OCI-LY7 (cell line): ENCODE results near the gene DPF3. TPM values are rescaled to one million over a fixed set of nuclear protein-coding genes. Genes with fewer than 3 reads are reported as not detected.

Experiments
- BruUV-seq: library from RNA; stranded (reverse); fragments of 400-500 nt; replicated peaks from 2 replicates; lab custom pipeline; 2021; lab: Mats Ljungman, UMichigan
- CTCF ChIA-PET: fragments of 300-600 bp; sonication (Branson Sonifier 250); formaldehyde crosslinking; loops from one replicate; lab custom pipeline; 2022; ENCODE audit warnings: antibody characterized with exemption; ENCODE audit not compliant: unreplicated experiment; lab: Charles Lee
- POLR2A ChIA-PET: fragments of 300-600 bp; sonication (Branson Sonifier 250); formaldehyde crosslinking; loops from one replicate; lab custom pipeline; 2022; ENCODE audit warnings: antibody characterized with exemption; lab: Charles Lee
- DNase-seq: peaks from one replicate; pipeline ENCODE4 v3.0.0-alpha.2; 2015; ENCODE audit warnings: low spot score
- H2AFZ ChIP-seq: fragments of 200-600 bp; sonication (generic), shearing (Covaris generic); 2 replicates; pipeline ENCODE4 v1.6.1; 2014; ENCODE audit warnings: mild to moderate bottlenecking, antibody characterized with exemption, low read length, moderate library complexity
- H3K27ac ChIP-seq: fragments of 200-600 bp; sonication (generic); 2 replicates; pipeline ENCODE4 v1.5.1; 2014; ENCODE audit warnings: mixed run types, low read depth, mild to moderate bottlenecking, moderate library complexity, low read length, inconsistent platforms; ENCODE audit not compliant: poor library complexity, severe bottlenecking
- H3K36me3 ChIP-seq: fragments of 200-600 bp; sonication (generic); 2 replicates; pipeline ENCODE4 v1.6.1; 2014; ENCODE audit warnings: mild to moderate bottlenecking, antibody characterized with exemption, low read length, moderate library complexity, mixed read lengths; ENCODE audit not compliant: insufficient read depth
- H3K4me1 ChIP-seq: fragments of 200-600 bp; sonication (generic); 2 replicates; pipeline ENCODE4 v1.5.1; 2014; ENCODE audit warnings: mild to moderate bottlenecking, low read length; ENCODE audit not compliant: insufficient read depth, poor library complexity, severe bottlenecking
- H3K4me2 ChIP-seq: fragments of 200-600 bp; sonication (generic); 2 replicates; pipeline ENCODE4 v1.6.1; 2014; ENCODE audit warnings: mild to moderate bottlenecking, low read length
- H3K4me3 ChIP-seq: fragments of 200-600 bp; sonication (generic); 2 replicates; pipeline ENCODE4 v1.5.1; 2014; ENCODE audit warnings: mild to moderate bottlenecking, low read depth, low read length; ENCODE audit not compliant: poor library complexity, severe bottlenecking
- H3K79me2 ChIP-seq: fragments of 200-600 bp; sonication (generic); 2 replicates; pipeline ENCODE4 v1.6.1; 2016; ENCODE audit warnings: low read depth, mild to moderate bottlenecking, low read length, moderate library complexity, mixed read lengths; ENCODE audit not compliant: insufficient read depth
- H3K9me2 ChIP-seq: fragments of 200-600 bp; sonication (generic); 2 replicates; pipeline ENCODE4 v1.6.1; 2016; ENCODE audit warnings: mild to moderate bottlenecking, low read length, mixed read lengths; ENCODE audit not compliant: insufficient read depth
- H3K9me3 ChIP-seq: fragments of 200-600 bp; sonication (generic); 2 replicates; pipeline ENCODE4 v1.6.1; 2014; ENCODE audit warnings: mild to moderate bottlenecking, mixed run types, low read length, mixed read lengths
- H4K20me1 ChIP-seq: fragments of 200-600 bp; sonication (generic); 2 replicates; pipeline ENCODE4 v1.6.1; 2014; ENCODE audit warnings: mild to moderate bottlenecking, antibody characterized with exemption, low read length, moderate library complexity, mixed read lengths; ENCODE audit not compliant: insufficient read depth
- EZH2phosphoT487 ChIP-seq: fragments of 200-600 bp; sonication (generic); IDR thresholded peaks from 2 replicates; pipeline ENCODE4 v1.6.1; 2018; ENCODE audit warnings: low read depth, borderline replicate concordance, mild to moderate bottlenecking, mixed run types, antibody characterized with exemption, low read length, moderate library complexity, mixed read lengths
- intact Hi-C: fragments of 100-400 bp; cut with micrococcal nuclease; formaldehyde crosslinking; loops from one replicate; pipeline ENCODE4 v1.10.0; 2022; ENCODE audit not compliant: unreplicated experiment
- total RNA-seq, 2 experiments: library from RNA; depleted of rRNA in 1 of 2; stranded (reverse); fragments of >200 nt in 1 of 2; shearing (Covaris generic) in 1 of 2; gene quantifications; 2 replicates each; pipeline ENCODE4 v1.2.3, GENCODE V29; 2014 to 2022
- TF ChIP-seq, protein P1 (sequence below): fragments of 200-600 bp; sonication (generic); conservative IDR thresholded peaks from 2 replicates; pipeline ENCODE4 v1.5.1; 2014; ENCODE audit warnings: mild to moderate bottlenecking, antibody characterized with exemption, low read length, moderate library complexity, mixed read lengths

DPF3 gene
- total RNA-seq, 2 experiments from 2014 or later = 0.42 TPM; not detected in 1

DNA sequence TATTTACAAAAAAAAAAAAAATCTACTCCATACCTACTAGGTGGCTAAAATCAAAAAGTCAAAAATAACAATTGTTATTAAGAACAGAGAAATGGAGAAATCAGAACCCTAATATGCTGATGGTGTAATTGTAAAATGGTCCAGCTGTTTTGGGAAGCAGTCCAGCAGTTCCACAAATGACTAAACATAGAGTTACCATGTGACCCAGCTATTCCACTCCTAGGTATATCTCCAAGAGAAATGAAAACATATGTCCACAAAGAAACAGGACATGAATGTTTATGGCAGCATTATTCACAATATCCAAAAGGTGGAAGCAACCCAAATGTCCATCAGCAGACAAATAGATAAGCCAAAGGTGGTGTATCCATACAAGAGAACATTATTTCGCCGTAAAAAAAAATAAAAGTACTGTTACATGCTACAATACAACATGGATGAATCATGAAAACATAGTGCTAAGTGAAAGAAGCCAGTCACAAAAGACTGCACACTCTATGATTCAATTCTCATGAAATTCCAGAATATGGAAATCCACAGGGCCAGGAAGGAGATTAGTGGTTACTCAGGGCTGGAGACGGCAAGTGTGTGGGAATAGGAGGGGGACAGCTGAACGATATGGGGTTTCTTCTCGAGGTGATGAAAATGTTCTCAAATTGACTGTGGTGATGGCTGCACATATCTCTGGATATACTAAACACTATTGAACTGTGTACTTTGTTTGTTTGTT is 9.1 kb upstream of the DPF3 start:
- Histone ChIP-seq H3K36me3 (no peaks in the 10 kb centered on the region), H4K20me1 (no peaks in the 10 kb centered on the region), H3K27ac (no peak overlapping the region), H3K9me2 (no peaks in the 10 kb centered on the region), H3K4me3 (no peak overlapping the region), H3K4me1 (no peaks in the 10 kb centered on the region), H2AFZ (no peak overlapping the region), H3K9me3 (no peaks in the 10 kb centered on the region), H3K4me2 (no peak overlapping the region), H3K79me2 (no peaks in the 10 kb centered on the region)
- TF ChIP-seq, protein P1, sequence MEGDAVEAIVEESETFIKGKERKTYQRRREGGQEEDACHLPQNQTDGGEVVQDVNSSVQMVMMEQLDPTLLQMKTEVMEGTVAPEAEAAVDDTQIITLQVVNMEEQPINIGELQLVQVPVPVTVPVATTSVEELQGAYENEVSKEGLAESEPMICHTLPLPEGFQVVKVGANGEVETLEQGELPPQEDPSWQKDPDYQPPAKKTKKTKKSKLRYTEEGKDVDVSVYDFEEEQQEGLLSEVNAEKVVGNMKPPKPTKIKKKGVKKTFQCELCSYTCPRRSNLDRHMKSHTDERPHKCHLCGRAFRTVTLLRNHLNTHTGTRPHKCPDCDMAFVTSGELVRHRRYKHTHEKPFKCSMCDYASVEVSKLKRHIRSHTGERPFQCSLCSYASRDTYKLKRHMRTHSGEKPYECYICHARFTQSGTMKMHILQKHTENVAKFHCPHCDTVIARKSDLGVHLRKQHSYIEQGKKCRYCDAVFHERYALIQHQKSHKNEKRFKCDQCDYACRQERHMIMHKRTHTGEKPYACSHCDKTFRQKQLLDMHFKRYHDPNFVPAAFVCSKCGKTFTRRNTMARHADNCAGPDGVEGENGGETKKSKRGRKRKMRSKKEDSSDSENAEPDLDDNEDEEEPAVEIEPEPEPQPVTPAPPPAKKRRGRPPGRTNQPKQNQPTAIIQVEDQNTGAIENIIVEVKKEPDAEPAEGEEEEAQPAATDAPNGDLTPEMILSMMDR = no peak
- TF ChIP-seq EZH2phosphoT487 = no peak
- ChIA-PET CTCF (interaction anchor here (0.7 kb wide), 1 partner anchor 8 kb away, joined by 3 read pairs; no protein-coding TSS in a partner anchor), POLR2A (interaction anchor here (0.6 to 1.1 kb wide), 4 partner anchors 151 to 395 kb away, joined by 3 to 6 read pairs (median 4); no protein-coding TSS in a partner anchor)
- intact Hi-C loops = no loop called here
- no TSS peak for BruUV-seq
- no peak for DNase-seq

DNA sequence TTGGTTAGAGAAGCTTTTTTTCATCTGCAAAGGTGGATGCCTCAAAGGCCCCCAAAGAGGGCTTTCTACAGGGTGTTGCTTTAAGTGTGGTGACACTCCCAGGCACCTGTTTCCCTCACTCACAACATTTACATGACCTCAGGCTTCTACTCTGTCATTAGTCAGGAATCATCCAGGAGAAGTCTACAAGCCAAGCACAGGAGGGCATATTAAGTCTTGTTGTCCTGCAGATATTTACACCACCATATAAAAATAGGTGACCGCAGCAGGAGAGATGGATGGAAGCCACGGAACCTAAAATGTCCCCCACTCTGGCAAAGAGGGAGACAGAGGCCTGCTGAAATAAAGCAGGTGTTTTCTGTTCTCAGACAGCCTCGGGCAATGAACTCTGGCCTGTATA is 7.5 kb upstream of the DPF3 start:
- Histone ChIP-seq H2AFZ (no peak overlapping the region), H3K79me2 (no peaks in the 10 kb centered on the region), H3K36me3 (no peaks in the 10 kb centered on the region), H4K20me1 (no peaks in the 10 kb centered on the region), H3K4me3 (no peak overlapping the region), H3K9me2 (no peaks in the 10 kb centered on the region), H3K9me3 (no peaks in the 10 kb centered on the region), H3K4me1 (no peaks in the 10 kb centered on the region), H3K4me2 (no peak overlapping the region), H3K27ac (no peak overlapping the region)
- CTCF ChIA-PET = no interaction called here
- BruUV-seq = no TSS peak
- POLR2A ChIA-PET = no interaction called here
- no peak for TF ChIP-seq EZH2phosphoT487
- TF ChIP-seq, protein P1 = no peak
- DNase-seq = no peak
- intact Hi-C loops = no loop called here

DNA sequence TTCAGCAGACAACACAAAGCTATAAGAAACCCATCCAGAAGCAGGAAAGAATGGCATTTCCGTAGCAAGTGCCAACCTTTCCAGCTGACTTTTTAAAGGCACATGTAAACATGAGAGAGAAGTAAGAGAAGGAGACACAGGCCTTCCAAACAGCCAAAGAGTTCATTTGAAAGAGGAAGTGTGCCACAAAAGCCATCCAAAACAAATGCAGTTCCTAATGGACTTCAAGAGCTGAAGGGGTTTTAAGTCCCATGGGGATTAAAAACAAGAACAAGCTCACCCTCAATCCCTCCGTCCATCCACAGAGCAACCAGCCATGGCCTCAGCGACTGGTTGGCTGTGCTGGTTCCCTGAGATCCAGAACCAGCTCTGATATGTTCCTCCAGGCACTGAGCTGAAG is 4.5 kb upstream of the DPF3 start:
- ChIA-PET CTCF (no interaction called here), POLR2A (interaction anchor here (1.1 kb wide), 1 partner anchor 11 kb away, joined by 3 read pairs; no protein-coding TSS in a partner anchor)
- Histone ChIP-seq H3K4me2 (no peak overlapping the region), H2AFZ (no peak overlapping the region), H3K9me2 (no peaks in the 10 kb centered on the region), H3K27ac (no peak overlapping the region), H4K20me1 (no peaks in the 10 kb centered on the region), H3K9me3 (no peaks in the 10 kb centered on the region), H3K4me1 (peaks cover 5% of the 10 kb centered on the region), H3K4me3 (no peak overlapping the region), H3K79me2 (no peaks in the 10 kb centered on the region), H3K36me3 (no peaks in the 10 kb centered on the region)
- no peak for TF ChIP-seq EZH2phosphoT487
- TF ChIP-seq, protein P1 = no peak
- BruUV-seq = no TSS peak
- intact Hi-C loops = no loop called here
- no peak for DNase-seq
